HCT116 (cell line): Measurements from ENCODE around the gene ZNF20. TPM values are rescaled to one million over a fixed set of nuclear protein-coding genes. Genes with fewer than 3 reads are reported as not detected.

ENCODE experiments used
- ATAC-seq: fragments of 200-7000 bp; cut with Tn5 transposase; 2 replicates; pipeline ENCODE4 v1.9.1; 2020; ENCODE audit warnings: mild to moderate bottlenecking, moderate library complexity
- BruUV-seq: library from RNA; stranded (reverse); fragments of 400-500 nt; replicated peaks from 2 replicates; lab custom pipeline; 2021; lab: Mats Ljungman, UMichigan
- CTCF ChIA-PET: fragments of 300-600 bp; sonication (Branson Sonifier 250); formaldehyde crosslinking; loops from one replicate; lab custom pipeline; 2021; ENCODE audit warnings: antibody characterized with exemption; lab: Charles Lee
- POLR2A ChIA-PET: fragments of 300-600, 350-600 bp; sonication (Branson Sonifier 250); formaldehyde crosslinking; loops from one replicate; lab custom pipeline; 2021; ENCODE audit warnings: antibody characterized with exemption; lab: Charles Lee
- RAD21 ChIA-PET, 2 experiments: fragments of 300-600 bp; sonication (Branson Sonifier 250); formaldehyde crosslinking; loops; one replicate each; lab custom pipeline; 2023; ENCODE audit warnings: low total read pairs in 2 of 2; ENCODE audit not compliant: uncharacterized antibody in 2 of 2, unreplicated experiment in 2 of 2, low non-redundant PET in 1 of 2; lab: Charles Lee
- DNase-seq: peaks from one replicate; pipeline ENCODE4 v3.0.0-alpha.2; 2010; ENCODE audit warnings: low read depth, low spot score
- H2AFZ ChIP-seq: fragments of 200-600 bp; shearing (Covaris generic), sonication (generic); 2 replicates; pipeline ENCODE4 v1.6.1; 2017; ENCODE audit warnings: low read depth, mixed run types, mixed read lengths, antibody characterized with exemption, low read length; ENCODE audit not compliant: poor library complexity, severe bottlenecking
- H3K27ac ChIP-seq: 2 replicates; pipeline ENCODE4 v1.5.1; 2012; ENCODE audit warnings: low read depth, low read length
- H3K27me3 ChIP-seq: fragments of 200-600 bp; sonication (generic); 2 replicates; pipeline ENCODE4 v1.6.1; 2016; ENCODE audit warnings: mixed run types, low read length, mixed read lengths; ENCODE audit not compliant: insufficient read depth
- H3K36me3 ChIP-seq, 2 experiments: fragments of 200-500 bp in 1 of 2; fragments of 200-600 bp in 1 of 2; sonication (Bioruptor generic) in 1 of 2; sonication (generic) in 1 of 2; 2 replicates each; pipeline versions ENCODE4 v1.5.1 to v1.6.1; 2014 to 2016; ENCODE audit warnings: low read length in 2 of 2, inconsistent platforms in 1 of 2, mixed read lengths in 1 of 2, mixed run types in 1 of 2; ENCODE audit not compliant: insufficient read depth in 2 of 2, control insufficient read depth in 1 of 2
- H3K4me1 ChIP-seq, 2 experiments: fragments of 200-600 bp in 1 of 2; sonication (generic) in 1 of 2; 2 replicates each; pipeline versions ENCODE4 v1.5.1 to v1.6.1; 2012 to 2017; ENCODE audit warnings: low read length in 2 of 2, inconsistent platforms in 1 of 2, mild to moderate bottlenecking in 1 of 2, mixed read lengths in 1 of 2, mixed run types in 1 of 2, moderate library complexity in 1 of 2; ENCODE audit not compliant: insufficient read depth in 2 of 2, control insufficient read depth in 1 of 2
- H3K4me2 ChIP-seq: fragments of 200-600 bp; sonication (generic); 2 replicates; pipeline ENCODE4 v1.6.1; 2017; ENCODE audit warnings: mixed run types, low read length, mixed read lengths
- H3K4me3 ChIP-seq, 2 experiments: fragments of 200-600 bp in 1 of 2; sonication (generic) in 1 of 2; replicated peaks in 1 of 2; 2 replicates each; pipeline ENCODE4 v1.5.1; 2011 to 2016; ENCODE audit warnings: low read length in 2 of 2, control low read depth in 1 of 2, low read depth in 1 of 2, mild to moderate bottlenecking in 1 of 2, mixed read lengths in 1 of 2, mixed run types in 1 of 2
- H3K79me2 ChIP-seq: fragments of 200-600 bp; sonication (generic); 2 replicates; pipeline ENCODE4 v1.6.1; 2017; ENCODE audit warnings: mild to moderate bottlenecking, mixed run types, low read length, moderate library complexity, mixed read lengths; ENCODE audit not compliant: insufficient read depth
- H3K9ac ChIP-seq: fragments of 200-600 bp; sonication (generic); 2 replicates; pipeline ENCODE4 v1.6.1; 2016; ENCODE audit warnings: low read length, mixed read lengths
- H3K9me2 ChIP-seq: fragments of 200-600 bp; sonication (generic), shearing (Covaris generic); 2 replicates; pipeline ENCODE4 v1.6.1; 2017; ENCODE audit warnings: mixed run types, mild to moderate bottlenecking, moderate library complexity; ENCODE audit not compliant: insufficient read depth
- H3K9me3 ChIP-seq, 2 experiments: fragments of 200-500 bp in 1 of 2; fragments of 200-600 bp in 1 of 2; sonication (Bioruptor generic) in 1 of 2; sonication (generic) in 1 of 2; 2 replicates each; pipeline ENCODE4 v1.6.1; 2014 to 2017; ENCODE audit warnings: low read length in 2 of 2, mixed read lengths in 2 of 2, inconsistent platforms in 1 of 2, low read depth in 1 of 2, mild to moderate bottlenecking in 1 of 2, mixed run types in 1 of 2, moderate library complexity in 1 of 2; ENCODE audit not compliant: control insufficient read depth in 1 of 2, insufficient read depth in 1 of 2
- H4K20me1 ChIP-seq: fragments of 200-600 bp; sonication (generic), shearing (Covaris generic); 2 replicates; pipeline ENCODE4 v1.6.1; 2017; ENCODE audit warnings: mixed run types, mild to moderate bottlenecking, moderate library complexity; ENCODE audit not compliant: insufficient read depth
- ATF3 ChIP-seq: IDR thresholded peaks from 2 replicates; pipeline ENCODE4 v1.6.1; 2012
- CBX3 ChIP-seq: IDR thresholded peaks from 2 replicates; pipeline ENCODE4 v1.6.1; 2012; ENCODE audit warnings: low read depth
- CEBPB ChIP-seq: IDR thresholded peaks from 2 replicates; pipeline ENCODE4 v1.6.1; 2012; ENCODE audit warnings: low read depth
- ELF1 ChIP-seq: IDR thresholded peaks from 2 replicates; pipeline ENCODE4 v1.6.1; 2012; ENCODE audit warnings: low read depth, borderline replicate concordance
- EZH2 ChIP-seq: fragments of 200-600 bp; sonication (generic); IDR thresholded peaks from 2 replicates; pipeline ENCODE4 v1.6.1; 2017; ENCODE audit warnings: antibody characterized with exemption, mixed run types
- FOSL1 ChIP-seq: IDR thresholded peaks from 2 replicates; pipeline ENCODE4 v1.6.1; 2012; ENCODE audit warnings: low read depth
- POLR2A ChIP-seq: IDR thresholded peaks from 2 replicates; pipeline ENCODE4 v1.7.0; 2011; ENCODE audit warnings: borderline replicate concordance; ENCODE audit not compliant: insufficient read depth, insufficient read length; ENCODE audit errors: extremely low read depth
- POLR2AphosphoS5 ChIP-seq: IDR thresholded peaks from 2 replicates; pipeline ENCODE4 v1.6.1; 2011; ENCODE audit warnings: mild to moderate bottlenecking, low read depth, low read length, moderate library complexity
- RAD21 ChIP-seq: IDR thresholded peaks from 2 replicates; pipeline ENCODE4 v1.6.1; 2012; ENCODE audit warnings: low read depth, mild to moderate bottlenecking
- REST ChIP-seq: IDR thresholded peaks from 2 replicates; pipeline ENCODE4 v1.6.1; 2012; ENCODE audit warnings: low read depth
- SP1 ChIP-seq: IDR thresholded peaks from 2 replicates; pipeline ENCODE4 v1.6.1; 2012; ENCODE audit warnings: low read depth
- SRF ChIP-seq: IDR thresholded peaks from 2 replicates; pipeline ENCODE4 v1.6.1; 2012; ENCODE audit warnings: low read depth
- YY1 ChIP-seq: IDR thresholded peaks from 2 replicates; pipeline ENCODE4 v1.6.1; 2011; ENCODE audit warnings: low read length, low read depth, moderate library complexity, mild to moderate bottlenecking; ENCODE audit not compliant: insufficient replicate concordance; ENCODE audit errors: extremely low read depth
- ZNF274 ChIP-seq: fragments of 200-500 bp; sonication (Bioruptor generic); IDR thresholded peaks from 2 replicates; pipeline ENCODE4 v1.6.1; 2014; ENCODE audit warnings: mild to moderate bottlenecking, low read depth, low read length, inconsistent platforms
- intact Hi-C: fragments of 100-400 bp; cut with micrococcal nuclease; formaldehyde crosslinking; loops from 2 replicates; pipeline ENCODE4 v1.10.0; 2022
- total RNA-seq: library from RNA; stranded (reverse); gene quantifications from one replicate; pipeline ENCODE4 v1.2.1, GENCODE V29; 2021; ENCODE audit not compliant: unreplicated experiment
- TF ChIP-seq, protein P1 (sequence below): IDR thresholded peaks from 2 replicates; pipeline ENCODE4 v1.6.1; 2011; ENCODE audit warnings: mild to moderate bottlenecking, low read length, moderate library complexity; ENCODE audit not compliant: insufficient replicate concordance; ENCODE audit errors: extremely low read depth

The ZNF20 gene
- total RNA-seq, 1 experiment from 2014 or later = 1.0 TPM

- no peaks in the 10 kb centered on the region for H3K36me3 ChIP-seq
- H3K27ac ChIP-seq = no peak overlapping the region
- H3K9ac ChIP-seq = no peak overlapping the region
- intact Hi-C loops = no loop called here
- RAD21 ChIA-PET = no interaction called here
- no peaks in the 10 kb centered on the region for H3K27me3 ChIP-seq
- H3K9me3 ChIP-seq = peaks cover 5 to 8% of the 10 kb centered on the region in 2 experiments; a peak in 2 of 4 replicates
- DNase-seq = no peak
- no peak overlapping the region for H3K4me2 ChIP-seq
- H3K9me2 ChIP-seq = no peaks in the 10 kb centered on the region
- CTCF ChIA-PET = no interaction called here
- no peak overlapping the region for H3K4me3 ChIP-seq
- TF ChIP-seq FOSL1 (no peak), POLR2AphosphoS5 (no peak), CEBPB (no peak), SRF (no peak), POLR2A (no peak), SP1 (no peak), REST (no peak), ZNF274 (no peak), YY1 (no peak), RAD21 (no peak), ELF1 (no peak), EZH2 (no peak), CBX3 (no peak), ATF3 (no peak)
- TF ChIP-seq, protein P1, sequence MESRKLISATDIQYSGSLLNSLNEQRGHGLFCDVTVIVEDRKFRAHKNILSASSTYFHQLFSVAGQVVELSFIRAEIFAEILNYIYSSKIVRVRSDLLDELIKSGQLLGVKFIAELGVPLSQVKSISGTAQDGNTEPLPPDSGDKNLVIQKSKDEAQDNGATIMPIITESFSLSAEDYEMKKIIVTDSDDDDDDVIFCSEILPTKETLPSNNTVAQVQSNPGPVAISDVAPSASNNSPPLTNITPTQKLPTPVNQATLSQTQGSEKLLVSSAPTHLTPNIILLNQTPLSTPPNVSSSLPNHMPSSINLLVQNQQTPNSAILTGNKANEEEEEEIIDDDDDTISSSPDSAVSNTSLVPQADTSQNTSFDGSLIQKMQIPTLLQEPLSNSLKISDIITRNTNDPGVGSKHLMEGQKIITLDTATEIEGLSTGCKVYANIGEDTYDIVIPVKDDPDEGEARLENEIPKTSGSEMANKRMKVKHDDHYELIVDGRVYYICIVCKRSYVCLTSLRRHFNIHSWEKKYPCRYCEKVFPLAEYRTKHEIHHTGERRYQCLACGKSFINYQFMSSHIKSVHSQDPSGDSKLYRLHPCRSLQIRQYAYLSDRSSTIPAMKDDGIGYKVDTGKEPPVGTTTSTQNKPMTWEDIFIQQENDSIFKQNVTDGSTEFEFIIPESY = no peak
- POLR2A ChIA-PET = no interaction called here
- H3K4me1 ChIP-seq = peaks cover 0 to 3% of the 10 kb centered on the region in 2 experiments; a peak in 1 of 4 replicates
- ATAC-seq = no peak
- no peaks in the 10 kb centered on the region for H4K20me1 ChIP-seq
- H3K79me2 ChIP-seq = no peaks in the 10 kb centered on the region; the same call in 1 of the 2 replicates
- H2AFZ ChIP-seq = no peak overlapping the region
- BruUV-seq = no TSS peak
Observed at GRCh38 chr19:12166626-12167025, 26.5 kb upstream of the ZNF20 start.
